Colonic mucosa (tissue), 4 donors: Measurements from ENCODE around the gene PALD1. TPM values are rescaled to one million over a fixed set of nuclear protein-coding genes. Genes with fewer than 3 reads are reported as not detected.

Experiments
- DNase-seq: peaks from one replicate; pipeline ENCODE4 v3.0.0-alpha.2; 2020
- H3K27ac ChIP-seq: fragments of 200-600 bp; one replicate; pipeline ENCODE4 v1.8.0; 2021
- H3K27me3 ChIP-seq: fragments of 200-600 bp; one replicate; pipeline ENCODE4 v1.8.0; 2021
- H3K36me3 ChIP-seq: fragments of 200-600 bp; one replicate; pipeline ENCODE4 v1.8.0; 2021
- H3K4me1 ChIP-seq: fragments of 200-600 bp; one replicate; pipeline ENCODE4 v1.8.0; 2021; ENCODE audit warnings: mild to moderate bottlenecking
- H3K4me3 ChIP-seq: fragments of 200-600 bp; one replicate; pipeline ENCODE4 v1.8.0; 2021
- H3K9ac ChIP-seq, 2 donors: one replicate each; pipeline ENCODE4 v1.7.0; 2013; ENCODE audit warnings: control low read depth in 2 of 2, low read depth in 2 of 2, low read length in 2 of 2
- H3K9me3 ChIP-seq: fragments of 200-600 bp; one replicate; pipeline ENCODE4 v1.8.0; 2021
- intact Hi-C: fragments of 100-400 bp; cut with DNase I; formaldehyde crosslinking; loops from one replicate; pipeline ENCODE4 v1.14.1; 2022
- total RNA-seq, 2 donors: library from RNA; stranded (reverse); fragmentation: NEBNext Ultra II Directional in 1 of 2; extraction: Animal tissue kit (Norgen Biotek cat#: 25700) in 1 of 2; gene quantifications; one replicate each; pipeline ENCODE4 v1.2.1, GENCODE V29; 2021
- TF ChIP-seq, protein P1 (sequence below): fragments of 200-600 bp; IDR thresholded peaks from one replicate; pipeline ENCODE4 v1.8.0; 2022; ENCODE audit warnings: antibody characterized with exemption, mild to moderate bottlenecking
- donor health status: healthy.
- donor health status: DM: no; HTN: no; CAD: no.
- donor health status: DM: no; HTN: no; CAD: no.

PALD1 gene
- total RNA-seq, 2 donors from 2014 or later: 1.3 to 2.5 TPM

- no peak overlapping the region for H3K4me3 ChIP-seq
- H3K9ac ChIP-seq: peak overlapping the region in 1 of 2 donors; percentile 24
- no peaks in the 10 kb centered on the region for H3K4me1 ChIP-seq
- intact Hi-C loops: no loop called here
- no peaks in the 10 kb centered on the region for H3K36me3 ChIP-seq
- no peak overlapping the region for H3K27ac ChIP-seq
- TF ChIP-seq, protein P1, sequence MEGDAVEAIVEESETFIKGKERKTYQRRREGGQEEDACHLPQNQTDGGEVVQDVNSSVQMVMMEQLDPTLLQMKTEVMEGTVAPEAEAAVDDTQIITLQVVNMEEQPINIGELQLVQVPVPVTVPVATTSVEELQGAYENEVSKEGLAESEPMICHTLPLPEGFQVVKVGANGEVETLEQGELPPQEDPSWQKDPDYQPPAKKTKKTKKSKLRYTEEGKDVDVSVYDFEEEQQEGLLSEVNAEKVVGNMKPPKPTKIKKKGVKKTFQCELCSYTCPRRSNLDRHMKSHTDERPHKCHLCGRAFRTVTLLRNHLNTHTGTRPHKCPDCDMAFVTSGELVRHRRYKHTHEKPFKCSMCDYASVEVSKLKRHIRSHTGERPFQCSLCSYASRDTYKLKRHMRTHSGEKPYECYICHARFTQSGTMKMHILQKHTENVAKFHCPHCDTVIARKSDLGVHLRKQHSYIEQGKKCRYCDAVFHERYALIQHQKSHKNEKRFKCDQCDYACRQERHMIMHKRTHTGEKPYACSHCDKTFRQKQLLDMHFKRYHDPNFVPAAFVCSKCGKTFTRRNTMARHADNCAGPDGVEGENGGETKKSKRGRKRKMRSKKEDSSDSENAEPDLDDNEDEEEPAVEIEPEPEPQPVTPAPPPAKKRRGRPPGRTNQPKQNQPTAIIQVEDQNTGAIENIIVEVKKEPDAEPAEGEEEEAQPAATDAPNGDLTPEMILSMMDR: no peak
- no peak for DNase-seq
- H3K9me3 ChIP-seq: no peaks in the 10 kb centered on the region
- no peaks in the 10 kb centered on the region for H3K27me3 ChIP-seq
These were observed 9.3 kb downstream of the PALD1 start for GRCh38 chr10:70487824-70488223.

DNA sequence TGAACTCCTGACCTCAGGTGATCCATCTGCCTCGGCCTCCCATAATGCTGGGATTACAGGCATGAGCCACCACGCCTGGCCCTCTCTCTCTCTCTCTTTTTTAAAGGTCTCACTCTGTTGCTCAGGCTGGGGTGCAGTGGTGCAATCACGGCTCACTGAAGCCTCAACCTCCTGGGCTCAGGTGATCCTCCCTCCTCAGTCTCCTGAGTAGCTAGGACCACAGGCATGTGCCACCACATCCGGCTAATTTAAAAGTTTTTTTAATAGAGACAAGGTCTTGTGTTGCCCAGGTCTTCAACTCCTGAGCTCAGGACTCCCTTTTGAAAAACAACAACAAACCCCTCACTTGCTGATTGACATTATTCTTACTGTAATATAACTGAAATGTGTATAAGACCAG lies 11.6 kb downstream of the PALD1 start:
- TF ChIP-seq, protein P1: no peak
- Histone ChIP-seq H3K36me3 (no peaks in the 10 kb centered on the region), H3K4me3 (no peak overlapping the region), H3K9me3 (no peaks in the 10 kb centered on the region), H3K9ac (no peak overlapping the region), H3K27me3 (no peaks in the 10 kb centered on the region), H3K4me1 (no peaks in the 10 kb centered on the region), H3K27ac (no peak overlapping the region)
- intact Hi-C loops: no loop called here
- no peak for DNase-seq

DNA sequence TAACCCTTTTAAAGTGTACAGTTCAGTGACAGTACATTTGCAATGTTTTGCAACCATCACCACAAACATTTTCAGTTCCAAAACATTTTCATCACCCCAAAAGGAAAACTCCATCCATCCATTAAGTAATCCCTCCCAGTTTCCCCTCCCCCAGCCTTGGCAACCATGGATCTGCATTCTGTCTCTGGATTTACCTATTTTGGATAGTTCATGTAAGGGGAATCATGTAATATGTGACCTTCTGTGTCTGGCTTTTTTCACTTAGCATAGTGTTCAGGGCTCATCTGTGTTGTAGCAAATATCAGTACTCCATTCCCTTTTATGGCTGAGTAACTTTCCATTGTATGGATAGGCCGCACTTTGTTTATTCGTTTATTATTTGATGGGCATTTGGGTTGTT lies 13.0 kb downstream of the PALD1 start:
- H3K4me1 ChIP-seq: no peaks in the 10 kb centered on the region
- H3K4me3 ChIP-seq: no peak overlapping the region
- H3K27ac ChIP-seq: no peak overlapping the region
- no peaks in the 10 kb centered on the region for H3K27me3 ChIP-seq
- no peak overlapping the region for H3K9ac ChIP-seq
- TF ChIP-seq, protein P1: no peak
- H3K36me3 ChIP-seq: no peaks in the 10 kb centered on the region
- no peaks in the 10 kb centered on the region for H3K9me3 ChIP-seq
- DNase-seq: no peak
- intact Hi-C loops: no loop called here

DNA sequence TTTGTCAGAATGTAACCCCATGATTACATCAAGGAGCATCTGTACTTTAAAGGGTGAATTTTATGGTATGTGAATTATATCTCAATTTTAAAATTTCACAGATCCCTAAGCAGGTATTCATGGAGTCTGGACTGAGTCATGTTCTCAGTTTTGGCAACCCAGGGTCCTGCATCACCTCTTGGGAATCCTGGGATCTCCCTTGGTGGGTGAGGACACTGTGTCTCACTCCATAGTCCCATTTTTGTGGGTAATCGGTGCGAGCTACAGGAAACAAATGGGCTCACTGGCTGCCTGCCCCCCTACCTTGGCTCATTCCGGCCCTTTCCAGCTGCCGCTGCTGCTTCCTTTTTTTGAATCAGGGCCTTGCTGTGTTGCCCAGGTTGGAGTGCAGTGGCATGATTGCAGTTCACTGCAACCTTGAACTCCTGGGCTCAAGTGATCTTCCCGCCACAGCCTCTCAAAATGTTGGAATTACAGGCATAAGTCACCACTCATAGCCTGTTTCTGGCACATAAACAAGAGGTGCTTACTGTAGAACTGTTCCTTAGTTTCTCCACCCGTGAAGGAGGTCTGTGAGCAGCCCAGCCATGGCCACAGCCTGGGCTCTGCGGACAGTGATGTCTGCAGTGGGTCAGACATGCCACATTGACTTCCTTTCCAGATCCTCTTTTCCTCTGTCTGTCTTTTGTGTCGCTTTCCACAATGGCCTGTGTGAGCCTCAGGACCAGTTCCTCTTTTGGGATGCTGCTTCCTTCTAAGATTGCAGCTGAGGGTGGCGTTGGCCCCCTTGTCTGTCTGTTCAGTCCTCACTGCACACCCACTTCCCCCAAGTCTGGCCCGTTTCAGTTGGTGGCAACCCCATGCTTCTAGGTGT lies 14.5 kb downstream of the PALD1 start:
- Histone ChIP-seq H3K27ac (no peak overlapping the region), H3K4me3 (no peak overlapping the region), H3K9me3 (no peaks in the 10 kb centered on the region), H3K4me1 (no peaks in the 10 kb centered on the region), H3K9ac (no peak overlapping the region), H3K36me3 (no peaks in the 10 kb centered on the region), H3K27me3 (no peaks in the 10 kb centered on the region)
- TF ChIP-seq, protein P1: no peak
- DNase-seq: no peak
- intact Hi-C loops: no loop called here

DNA sequence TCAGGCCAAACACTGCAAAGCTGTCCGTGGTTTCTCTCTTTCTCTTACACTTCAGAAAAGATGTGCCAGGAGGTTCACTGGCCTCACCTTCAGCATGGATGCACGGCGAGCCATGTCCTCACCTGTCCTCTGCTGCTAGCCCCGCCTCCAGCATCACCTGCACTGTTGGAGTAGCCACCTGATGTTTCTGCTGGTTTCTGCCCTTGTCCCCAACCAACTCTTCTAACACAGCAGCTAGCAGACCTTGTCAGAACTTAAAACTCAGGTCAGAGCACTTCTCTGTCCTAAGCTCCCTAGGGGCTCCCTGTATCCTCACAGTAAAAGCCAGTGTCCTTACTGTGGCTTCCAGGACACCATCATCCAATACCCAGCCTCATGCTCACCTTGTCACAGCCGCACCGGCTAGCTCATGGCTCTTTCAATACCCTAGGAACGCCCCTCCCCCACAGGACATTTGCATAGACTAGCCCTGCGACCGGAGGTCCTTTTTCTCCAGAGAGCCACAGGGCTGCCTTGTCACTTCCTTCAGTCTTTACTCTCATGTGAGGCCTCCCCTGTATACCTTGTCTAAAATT lies 15.2 kb downstream of the PALD1 start:
- H3K4me1 ChIP-seq: no peaks in the 10 kb centered on the region
- no peaks in the 10 kb centered on the region for H3K9me3 ChIP-seq
- H3K27me3 ChIP-seq: no peaks in the 10 kb centered on the region
- no peak overlapping the region for H3K9ac ChIP-seq
- TF ChIP-seq, protein P1: no peak
- peak; percentile 36 for DNase-seq
- intact Hi-C loops: no loop called here
- H3K27ac ChIP-seq: no peak overlapping the region
- H3K36me3 ChIP-seq: no peaks in the 10 kb centered on the region
- no peak overlapping the region for H3K4me3 ChIP-seq
